ENCODE measurements around the gene AKAP11.

GRCh38 chr13:42246541-42246940 lies 25.4 kb upstream of the AKAP11 start:
- TF ChIP-seq CTCF (IDR thresholded peaks at IDR 0.05; ENCODE audit: low read length) (no peak), EZH2 (optimal IDR thresholded peaks at IDR 0.05; ENCODE audit: low read depth, low read length) (no peak), EZH2phosphoT487 (IDR thresholded peaks at IDR 0.05; ENCODE audit: low read length) (no peak)
